Ureter (tissue), 1 donor: ENCODE measurements around the gene DLEC1. TPM values are rescaled to one million over a fixed set of nuclear protein-coding genes. Genes with fewer than 3 reads are reported as not detected.
A peak's percentile ranks its signal among the peaks of the same experiment; 100 is the strongest.
"Not testable (repeated sequence)": the region's sequence is repeated elsewhere in the genome, so short reads cannot be mapped to it uniquely, and the experiment has no call there.

Experiments used
- DNase-seq: peaks from one replicate; pipeline ENCODE4 v3.0.0-alpha.2; 2020; ENCODE audit warnings: low spot score
- total RNA-seq: library from RNA; stranded (reverse); gene quantifications from one replicate; pipeline ENCODE4 v1.2.4, GENCODE V29; 2023
- donor health status: DM: yes; HTN: yes; CAD: no.

DLEC1 gene
- total RNA-seq, 1 donor from 2014 or later = 5.6 TPM

GRCh38 chr3:38154625-38155255 is 115.7 kb downstream of the DLEC1 start:
- DNase-seq = no peak

DNA sequence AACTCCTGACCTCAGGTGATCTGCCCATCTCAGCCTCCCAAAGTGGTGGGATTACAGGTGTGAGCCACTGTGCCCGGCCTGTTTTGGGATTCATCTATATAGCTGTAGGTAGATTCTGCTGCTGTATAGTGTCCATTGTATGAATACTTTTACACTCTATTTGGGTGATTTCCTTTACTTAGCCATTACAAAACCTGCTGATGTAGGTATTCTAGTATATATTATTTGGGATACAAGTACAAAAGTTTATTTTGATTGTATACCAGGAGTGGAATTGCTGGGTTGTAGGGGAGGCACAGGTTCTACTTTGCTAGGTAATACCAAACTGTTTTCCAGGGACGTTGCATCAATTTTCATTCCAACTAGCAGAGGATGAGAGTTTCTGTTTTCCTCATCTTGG is 116.8 kb downstream of the DLEC1 start:
- DNase-seq = no peak

- no peak for DNase-seq
Measured at GRCh38 chr3:38157117-38157516, 118.1 kb downstream of the DLEC1 start.

DNA sequence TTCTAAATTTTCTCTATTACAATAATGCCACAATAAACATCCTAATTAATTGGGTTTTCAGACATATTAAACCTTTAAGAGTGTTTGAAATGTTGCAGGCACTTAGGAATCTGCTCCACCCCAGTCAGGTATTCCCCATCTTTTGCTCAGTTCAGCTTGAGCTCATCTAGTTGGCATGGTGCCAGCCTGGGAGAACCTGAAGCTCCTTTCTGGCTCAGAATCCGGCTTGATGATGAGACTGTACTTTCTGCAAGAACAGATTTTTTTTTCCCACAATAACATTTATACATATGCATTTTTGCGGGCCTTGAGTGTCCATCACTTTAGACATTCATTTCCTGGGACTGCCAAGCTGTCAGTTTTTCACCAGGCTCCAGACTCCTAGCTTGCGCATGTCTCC is 118.6 kb downstream of the DLEC1 start:
- no peak for DNase-seq

DNA sequence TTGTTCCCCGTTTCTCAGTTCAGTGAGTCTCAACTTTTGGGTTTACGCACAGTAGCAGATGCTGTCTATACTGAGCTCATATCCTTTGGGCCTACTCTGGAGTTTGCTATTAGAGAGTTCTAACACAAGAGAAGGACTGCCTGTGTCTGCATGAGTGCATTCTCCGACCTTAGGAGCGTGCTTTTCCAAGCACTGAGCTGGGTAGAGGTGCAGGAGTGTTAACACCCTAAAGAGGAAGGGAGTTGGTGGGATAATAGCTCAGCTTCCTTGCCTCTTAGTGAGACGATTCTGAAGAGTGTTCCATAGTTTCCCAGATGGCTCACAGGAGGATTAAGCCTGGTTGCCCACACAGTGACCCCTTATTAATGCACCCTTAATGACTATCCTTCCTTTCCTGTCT is 119.5 kb downstream of the DLEC1 start:
- no peak for DNase-seq

DNA sequence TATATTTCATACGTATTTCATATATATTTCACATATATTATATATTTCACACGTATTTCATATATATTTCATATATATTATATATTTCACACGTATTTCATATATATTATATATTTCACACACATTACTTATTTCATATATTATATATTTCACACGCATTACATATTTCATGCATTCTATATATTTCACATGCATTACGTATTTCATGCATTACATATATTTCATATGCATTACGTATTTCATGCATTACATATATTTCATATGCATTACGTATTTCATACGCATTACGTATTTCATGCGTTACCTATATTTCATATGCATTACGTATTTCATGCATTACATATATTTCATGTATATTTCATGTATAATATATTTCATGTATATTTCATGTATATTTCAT is 121.7 kb downstream of the DLEC1 start:
- not testable (repeated sequence) for DNase-seq

DNA sequence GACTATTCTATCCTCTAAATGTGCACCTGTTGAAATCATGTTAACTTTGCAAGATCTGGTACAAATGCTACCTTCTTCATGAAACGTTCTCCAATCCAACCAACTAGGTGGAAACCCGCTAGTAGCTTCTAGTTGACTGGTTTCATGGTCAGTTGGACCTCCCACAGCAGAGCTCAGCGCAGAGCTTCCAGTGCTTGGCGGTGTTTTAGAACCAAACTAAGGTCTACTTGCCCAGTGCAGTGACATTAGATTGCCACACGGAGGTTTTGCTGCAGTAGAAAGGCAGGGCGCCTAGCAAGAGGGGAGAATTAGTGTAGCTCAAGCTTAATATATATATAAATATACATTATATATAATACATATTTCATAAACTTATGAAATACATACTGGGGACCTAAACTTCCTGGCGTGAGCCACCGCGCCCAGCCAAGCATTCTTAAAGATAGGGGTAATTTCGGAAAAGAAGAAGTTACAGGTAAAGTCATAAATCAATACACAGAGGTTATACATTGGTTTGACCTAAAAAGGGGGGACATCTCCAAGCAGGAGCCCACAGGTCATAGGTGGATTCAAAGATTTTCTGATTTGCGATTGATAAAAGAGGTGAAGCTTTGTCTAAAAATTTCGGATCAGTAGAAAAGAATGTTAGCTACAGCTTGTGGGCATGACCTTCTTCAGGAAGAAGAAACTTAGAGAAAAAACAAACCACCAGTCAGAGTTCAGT is 124.3 kb downstream of the DLEC1 start:
- DNase-seq = no peak

DNA sequence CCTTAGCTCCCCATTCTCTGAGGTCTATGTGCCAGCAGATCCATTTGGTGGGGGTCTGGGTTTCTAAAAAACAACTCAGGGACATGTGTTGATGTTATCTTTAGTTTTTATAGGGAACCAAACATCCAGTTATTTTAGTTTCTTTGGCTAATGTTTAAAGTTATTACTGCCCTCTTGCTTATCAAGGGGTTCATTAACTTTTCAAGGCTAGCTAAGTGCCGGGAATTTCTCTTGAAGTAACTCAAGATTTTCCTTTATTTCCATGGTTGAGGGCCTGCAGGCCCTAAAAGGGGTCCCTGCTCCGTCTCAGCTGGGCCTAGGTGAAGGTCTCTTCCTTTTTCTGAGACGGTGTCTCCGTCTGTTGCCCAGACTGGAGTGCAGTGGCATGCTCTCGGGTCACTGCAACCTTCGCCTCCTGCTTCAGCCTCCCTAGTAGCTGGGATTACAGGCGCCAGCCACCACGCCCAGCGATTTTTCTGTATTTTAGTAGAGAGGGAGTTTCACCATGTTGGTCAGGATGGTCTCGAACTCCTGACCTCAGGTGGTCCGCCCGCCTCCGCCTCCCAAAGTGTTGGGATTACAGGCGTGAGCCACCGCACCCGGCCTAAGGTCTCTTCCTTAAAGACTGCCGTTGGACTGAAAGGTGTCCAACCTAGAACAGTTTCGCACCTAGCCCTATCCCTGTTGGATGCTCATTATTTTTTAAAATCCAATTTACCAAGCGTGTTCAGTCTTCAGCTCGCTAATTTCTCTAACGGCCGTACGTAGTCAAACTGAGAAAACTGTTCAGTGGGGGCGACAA is 125.0 kb downstream of the DLEC1 start:
- no peak for DNase-seq

GRCh38 chr3:38164643-38164951 is 125.6 kb downstream of the DLEC1 start:
- no peak for DNase-seq

- DNase-seq = peak; percentile 99
Measured at GRCh38 chr3:38164952-38165721, 126.1 kb downstream of the DLEC1 start, which contains the start of gene OXSR1. TSS of gene OXSR1 (plus strand) at chr3:38165537. CDS start at chr3:38165877, 340 bp downstream.

DNA sequence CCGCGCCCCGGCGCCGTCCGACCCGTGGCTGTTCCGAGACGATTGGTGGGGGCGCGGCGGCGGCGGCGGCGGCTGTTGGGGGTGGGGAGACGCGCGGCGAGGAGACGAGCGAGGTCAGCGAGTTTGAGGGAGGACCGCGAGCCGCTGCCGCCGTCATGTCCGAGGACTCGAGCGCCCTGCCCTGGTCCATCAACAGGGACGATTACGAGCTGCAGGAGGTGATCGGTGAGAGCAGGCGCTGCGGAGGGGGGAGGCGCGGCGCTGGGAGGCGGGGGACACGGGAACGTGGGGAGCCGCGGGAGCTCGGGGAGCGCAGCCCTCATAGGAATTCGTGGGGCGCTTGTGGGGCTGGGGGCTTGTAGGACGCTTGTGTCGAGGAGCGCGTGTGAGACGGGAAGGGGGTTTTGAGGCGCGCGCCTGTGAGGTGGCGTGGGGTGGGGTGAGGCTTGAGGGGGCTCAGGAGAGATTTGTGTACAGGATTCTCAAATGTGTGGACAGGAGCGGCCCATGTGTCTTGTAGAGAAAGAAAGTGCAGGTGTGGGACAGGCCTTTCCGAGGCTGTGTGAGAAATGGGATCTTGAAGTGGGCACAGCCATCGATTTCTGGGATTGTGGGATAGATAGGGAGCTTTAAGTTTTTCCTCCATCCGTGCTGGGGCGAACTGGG is 126.8 kb downstream of the DLEC1 start:
- peak; percentile 71 for DNase-seq

- DNase-seq = no peak
Measured at GRCh38 chr3:38167591-38167990, 128.6 kb downstream of the DLEC1 start.

DNA sequence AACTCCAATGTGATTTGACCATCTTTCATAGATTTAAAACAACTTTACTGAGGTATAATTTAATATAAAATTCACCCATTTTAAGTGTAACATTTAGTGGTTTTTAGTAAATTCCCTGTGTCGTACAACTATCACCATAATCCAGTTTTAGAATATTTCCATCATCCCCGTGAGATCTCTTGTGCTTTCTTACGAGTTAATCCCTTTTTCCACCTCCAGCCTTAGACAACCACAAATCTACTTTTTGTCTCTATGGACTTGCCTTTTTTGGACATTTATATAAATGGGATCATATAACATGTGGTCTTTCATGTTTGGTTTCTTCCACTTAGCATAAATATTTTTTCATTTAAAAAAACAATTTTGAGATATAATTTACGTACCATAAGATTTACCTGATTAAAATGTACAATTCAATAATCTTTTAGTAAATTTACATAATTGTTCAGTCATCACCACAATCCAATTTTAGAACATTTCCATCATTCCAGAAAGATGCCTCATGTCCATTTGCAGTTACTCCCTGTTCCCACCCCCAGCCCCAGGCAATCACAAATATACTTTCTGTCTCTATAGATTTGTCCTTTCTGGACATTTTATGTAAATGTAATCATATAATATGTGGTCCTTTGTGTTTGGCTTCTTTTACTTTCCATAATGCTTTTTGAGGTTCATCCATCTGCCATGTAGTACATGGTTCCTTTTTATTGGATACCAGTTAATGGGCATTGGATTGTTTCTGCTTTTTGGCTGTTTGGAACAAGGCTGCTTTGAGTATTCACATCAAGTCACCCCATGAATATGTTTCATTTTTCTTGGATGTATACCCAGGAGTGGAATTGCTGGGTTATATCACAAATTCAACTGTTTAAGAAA is 129.4 kb downstream of the DLEC1 start:
- DNase-seq = no peak

- DNase-seq = no peak
Measured at GRCh38 chr3:38169027-38169317, 130.0 kb downstream of the DLEC1 start.

- no peak for DNase-seq
Measured at GRCh38 chr3:38170722-38171121, 131.7 kb downstream of the DLEC1 start.

GRCh38 chr3:38171622-38172021 is 132.6 kb downstream of the DLEC1 start:
- DNase-seq = no peak
